SK-N-SH (cell line): Measurements from ENCODE around the gene CNPPD1. TPM values are rescaled to one million over a fixed set of nuclear protein-coding genes. Genes with fewer than 3 reads are reported as not detected.
A peak's percentile ranks its signal among the peaks of the same experiment; 100 is the strongest.

Experiments used
- CTCF ChIA-PET: fragments of 300-600, 350-600 bp; formaldehyde crosslinking; extraction: SDS; loops from one replicate; lab custom pipeline; 2021; lab: Yijun Ruan, JAX
- POLR2A ChIA-PET: fragments of 350-600 bp; sonication (Branson Sonifier 250); formaldehyde crosslinking; extraction: SDS; loops from one replicate; lab custom pipeline; 2020; ENCODE audit warnings: antibody characterized with exemption, inconsistent platforms; lab: Yijun Ruan, JAX
- DNase-seq: peaks from one replicate; pipeline ENCODE4 v3.0.0; 2012
- H2AFZ ChIP-seq: fragments of 200-600 bp; sonication (generic); 2 replicates; pipeline ENCODE4 v1.8.1; 2016; ENCODE audit warnings: antibody characterized with exemption, mild to moderate bottlenecking, low read depth
- H3F3A ChIP-seq: fragments of 200-600 bp; sonication (generic); replicated peaks from 2 replicates; pipeline ENCODE3; 2016; ENCODE audit warnings: antibody characterized with exemption, mild to moderate bottlenecking; ENCODE audit not compliant: insufficient read depth
- H3K27ac ChIP-seq, 2 experiments: fragments of 200-500 bp in 1 of 2; fragments of 200-600 bp in 1 of 2; sonication (Bioruptor generic) in 1 of 2; sonication (generic), shearing (Covaris generic) in 1 of 2; 2 replicates each; pipeline versions ENCODE4 v1.5.1 to v1.6.1; 2014 to 2016; ENCODE audit warnings: low read depth in 2 of 2, inconsistent platforms in 1 of 2, low read length in 1 of 2, mild to moderate bottlenecking in 1 of 2, mixed read lengths in 1 of 2
- H3K27me3 ChIP-seq: fragments of 200-600 bp; sonication (generic), shearing (Covaris generic); 2 replicates; pipeline ENCODE4 v1.6.1; 2016; ENCODE audit warnings: mixed run types; ENCODE audit not compliant: insufficient read depth
- H3K36me3 ChIP-seq, 2 experiments: fragments of 200-500 bp in 1 of 2; fragments of 200-600 bp in 1 of 2; sonication (Bioruptor generic) in 1 of 2; sonication (generic) in 1 of 2; replicated peaks in 1 of 2; 2 replicates each; pipeline versions ENCODE3 to v1.5.1; 2014 to 2016; ENCODE audit warnings: low read length in 1 of 2, mild to moderate bottlenecking in 1 of 2; ENCODE audit not compliant: insufficient read depth in 2 of 2, control insufficient read depth in 1 of 2
- H3K4me1 ChIP-seq, 2 experiments: fragments of 200-500 bp in 1 of 2; fragments of 200-600 bp in 1 of 2; sonication (Bioruptor generic) in 1 of 2; sonication (generic), shearing (Covaris generic) in 1 of 2; 2 replicates each; pipeline versions ENCODE4 v1.5.1 to v1.6.1; 2014 to 2016; ENCODE audit warnings: low read depth in 1 of 2, low read length in 1 of 2, mixed run types in 1 of 2; ENCODE audit not compliant: insufficient read depth in 2 of 2, control insufficient read depth in 1 of 2
- H3K4me2 ChIP-seq: fragments of 200-600 bp; sonication (generic), shearing (Covaris generic); 2 replicates; pipeline ENCODE4 v1.6.1; 2017; ENCODE audit warnings: mixed run types
- H3K4me3 ChIP-seq, 2 experiments: fragments of 200-500 bp in 1 of 2; fragments of 200-600 bp in 1 of 2; sonication (Bioruptor generic) in 1 of 2; sonication (generic), shearing (Covaris generic) in 1 of 2; 2 replicates each; pipeline versions ENCODE4 v1.5.1 to v1.8.1; 2014 to 2016; ENCODE audit warnings: low read depth in 2 of 2, inconsistent platforms in 1 of 2, low read length in 1 of 2, mild to moderate bottlenecking in 1 of 2, mixed read lengths in 1 of 2, moderate library complexity in 1 of 2
- H3K79me2 ChIP-seq: fragments of 200-600 bp; sonication (generic); 2 replicates; pipeline ENCODE4 v1.8.1; 2017; ENCODE audit warnings: mild to moderate bottlenecking; ENCODE audit not compliant: insufficient read depth
- H3K9ac ChIP-seq: fragments of 200-600 bp; sonication (generic); 2 replicates; pipeline ENCODE4 v1.6.1; 2017; ENCODE audit warnings: mixed run types
- H3K9me2 ChIP-seq: fragments of 200-600 bp; sonication (generic); 2 replicates; pipeline ENCODE4 v1.6.1; 2017; ENCODE audit warnings: mixed run types
- H3K9me3 ChIP-seq: fragments of 200-600 bp; sonication (generic); 2 replicates; pipeline ENCODE4 v1.6.1; 2017; ENCODE audit warnings: mixed run types, mild to moderate bottlenecking, moderate library complexity
- H4K20me1 ChIP-seq: fragments of 200-600 bp; sonication (generic); 2 replicates; pipeline ENCODE4 v1.6.1; 2017; ENCODE audit warnings: mild to moderate bottlenecking, mixed run types; ENCODE audit not compliant: insufficient read depth
- CTCF ChIP-seq: fragments of 200-600 bp; sonication (generic); IDR thresholded peaks from 2 replicates; pipeline ENCODE4 v1.6.1; 2017; ENCODE audit warnings: antibody characterized with exemption, mild to moderate bottlenecking, moderate library complexity
- EP300 ChIP-seq, 2 experiments: IDR thresholded peaks; 2 replicates each; pipeline versions ENCODE4 v1.4.0 to v1.6.1; 2012; ENCODE audit warnings: borderline replicate concordance in 1 of 2, low read depth in 1 of 2, low read length in 1 of 2
- EZH2phosphoT487 ChIP-seq: fragments of 200-600 bp; sonication (generic); IDR thresholded peaks from 2 replicates; pipeline ENCODE4 v1.6.1; 2017; ENCODE audit warnings: low read depth, mixed run types, mild to moderate bottlenecking, antibody characterized with exemption, moderate library complexity, borderline replicate concordance
- GATA2 ChIP-seq: sonication (generic); formaldehyde crosslinking; IDR thresholded peaks from 2 replicates; pipeline ENCODE4 v1.5.0; 2020; ENCODE audit warnings: mild to moderate bottlenecking, missing genetic modification reagents
- JUND ChIP-seq: IDR thresholded peaks from 2 replicates; pipeline ENCODE4 v1.4.0; 2012
- MXI1 ChIP-seq: IDR thresholded peaks from 2 replicates; pipeline ENCODE4 v1.6.1; 2012; ENCODE audit warnings: mild to moderate bottlenecking, low read depth, low read length, improper control_type of control experiment
- NRF1 ChIP-seq: IDR thresholded peaks from 2 replicates; pipeline ENCODE4 v1.6.1; 2012; ENCODE audit warnings: low read depth, mild to moderate bottlenecking, low read length
- PBX3 ChIP-seq: IDR thresholded peaks from 2 replicates; pipeline ENCODE4; 2012
- RAD21 ChIP-seq: IDR thresholded peaks from 2 replicates; pipeline ENCODE4 v1.6.1; 2012; ENCODE audit warnings: mild to moderate bottlenecking, low read length
- REST ChIP-seq: IDR thresholded peaks from 2 replicates; pipeline ENCODE4 v1.6.1; 2012; ENCODE audit warnings: mild to moderate bottlenecking, low read depth, low read length, moderate library complexity
- RXRA ChIP-seq: IDR thresholded peaks from 2 replicates; pipeline ENCODE4 v1.4.0; 2012; ENCODE audit warnings: low read depth, mild to moderate bottlenecking, borderline replicate concordance
- SIN3A ChIP-seq: IDR thresholded peaks from 2 replicates; pipeline ENCODE4 v1.6.1; 2012; ENCODE audit warnings: low read depth, mild to moderate bottlenecking, low read length, moderate library complexity, borderline replicate concordance
- TAF1 ChIP-seq: IDR thresholded peaks from 2 replicates; pipeline ENCODE4 v1.6.1; 2012; ENCODE audit warnings: low read depth, mild to moderate bottlenecking, low read length, moderate library complexity, borderline replicate concordance
- USF1 ChIP-seq: IDR thresholded peaks from 2 replicates; pipeline ENCODE4 v1.4.0; 2012; ENCODE audit warnings: low read depth, borderline replicate concordance
- YY1 ChIP-seq: IDR thresholded peaks from 2 replicates; pipeline ENCODE4 v1.4.0; 2012; ENCODE audit warnings: low read depth, mild to moderate bottlenecking
- WGBS: methylation state at CpG from one replicate; pipeline ENCODE4 v1.1.6; 2017; ENCODE audit warnings: low lambda C conversion rate; 5-methylcytosine and 5-hydroxymethylcytosine counted together
- polyA plus RNA-seq, 3 experiments: library from polyadenylated mRNA; depleted of rRNA; stranded (reverse); fragments of >200 nt; gene quantifications; 2 replicates each; pipeline ENCODE4 v1.2.3, GENCODE V29; 2012
- TF ChIP-seq, protein P1 (sequence below): fragments of 150-350 bp; IDR thresholded peaks from 2 replicates; pipeline ENCODE4 v1.6.1; 2016; ENCODE audit warnings: mild to moderate bottlenecking, low read depth, low read length

CNPPD1 gene
- polyA plus RNA-seq, 1 of the 3 experiments (the other 2 are of a cell fraction): 75.9 TPM

- TF ChIP-seq EP300 (IDR thresholded peaks at IDR 0.05; ENCODE audit: borderline replicate concordance in 1 of 2, low read depth in 1 of 2, low read length in 1 of 2): 0 out of 4 replicates have a peak, but pooled peaks have one; percentile 12 to 21
- peak; percentile 85 for TF ChIP-seq NRF1
- no peak for TF ChIP-seq RXRA
- no peak for TF ChIP-seq GATA2 (CRISPR knock-in tag)
- no peak for TF ChIP-seq JUND
- TF ChIP-seq PBX3: peak; percentile 28; the same call in 1 of the 2 replicates
- TF ChIP-seq, protein P1, sequence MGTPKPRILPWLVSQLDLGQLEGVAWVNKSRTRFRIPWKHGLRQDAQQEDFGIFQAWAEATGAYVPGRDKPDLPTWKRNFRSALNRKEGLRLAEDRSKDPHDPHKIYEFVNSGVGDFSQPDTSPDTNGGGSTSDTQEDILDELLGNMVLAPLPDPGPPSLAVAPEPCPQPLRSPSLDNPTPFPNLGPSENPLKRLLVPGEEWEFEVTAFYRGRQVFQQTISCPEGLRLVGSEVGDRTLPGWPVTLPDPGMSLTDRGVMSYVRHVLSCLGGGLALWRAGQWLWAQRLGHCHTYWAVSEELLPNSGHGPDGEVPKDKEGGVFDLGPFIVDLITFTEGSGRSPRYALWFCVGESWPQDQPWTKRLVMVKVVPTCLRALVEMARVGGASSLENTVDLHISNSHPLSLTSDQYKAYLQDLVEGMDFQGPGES: no peak
- TF ChIP-seq EZH2phosphoT487: no peak
- peak; percentile 62; the same call in 1 of the 2 replicates for TF ChIP-seq TAF1
- TF ChIP-seq RAD21: no peak
- TF ChIP-seq MXI1: no peak; the same call in none of the 2 replicates
- TF ChIP-seq YY1: no peak
- peak; percentile 98 for TF ChIP-seq USF1
- peak; percentile 37; the same call in 1 of the 2 replicates for TF ChIP-seq SIN3A
- TF ChIP-seq, all 33 proteins: peak for 14
These were observed 1.0 kb upstream of the CNPPD1 start, which contains the start of gene RETREG2 (continued) for GRCh38 chr2:219177552-219178376.

- H4K20me1 ChIP-seq: peaks cover 10% of the 10 kb centered on the region
- peaks cover 38% of the 10 kb centered on the region for H3K79me2 ChIP-seq
- 0 out of 4 replicates have a peak, but pooled peaks of 1 of the 2 experiments have one; percentile 3 for TF ChIP-seq EP300 (IDR thresholded peaks at IDR 0.05; ENCODE audit: borderline replicate concordance in 1 of 2, low read depth in 1 of 2, low read length in 1 of 2)
- peak; percentile 34 for TF ChIP-seq CTCF
- TF ChIP-seq USF1: no peak
- peak; percentile 55; the same call in 1 of the 2 replicates for TF ChIP-seq REST
- H3K9me3 ChIP-seq: no peaks in the 10 kb centered on the region
- 5% methylated on average over 24 of the region's 45 CpGs for WGBS
- H3K9ac ChIP-seq: peak overlapping the region; percentile 77
- H3F3A ChIP-seq: peaks cover 10% of the 10 kb centered on the region
- POLR2A ChIA-PET: interaction anchor here (0.6 to 2.3 kb wide), 15 partner anchors 11 to 306 kb away, joined by 3 to 13 read pairs (median 4); partner anchors contain the start of genes ABCB6, ANKZF1, ATG9A and DNAJB2
- H3K9me2 ChIP-seq: no peaks in the 10 kb centered on the region
- H3K4me1 ChIP-seq: peaks cover 0 to 17% of the 10 kb centered on the region in 2 experiments; a peak in 2 of 4 replicates
- peak overlapping the region; percentile 91 for H2AFZ ChIP-seq
- peak overlapping the region; percentile 95 to 97 for H3K27ac ChIP-seq
- peaks cover 25 to 50% of the 10 kb centered on the region in 2 experiments for H3K36me3 ChIP-seq
- H3K4me2 ChIP-seq: peak overlapping the region; percentile 96
- CTCF ChIA-PET: interaction anchor here (0.6 to 8.7 kb wide), 21 partner anchors 10 to 373 kb away, joined by 3 to 104 read pairs (median 4); partner anchors contain the start of genes DNAJB2, GLB1L, NHEJ1 and STK16
- H3K27me3 ChIP-seq: no peaks in the 10 kb centered on the region
- peak overlapping the region; percentile 80 to 89 for H3K4me3 ChIP-seq
- peak; percentile 67 for DNase-seq
These were observed 552 bp downstream of the CNPPD1 start for GRCh38 chr2:219175928-219176817.
